NCI-H1436 treated with DMSO at 0.1 percent for 48 hours (cell line): ENCODE data around the gene RAD51B.

Experiments
- DNase-seq: peaks from one replicate; lab custom pipeline; 2025; lab: John Stamatoyannopoulos, UW

Gene RAD51B

DNA sequence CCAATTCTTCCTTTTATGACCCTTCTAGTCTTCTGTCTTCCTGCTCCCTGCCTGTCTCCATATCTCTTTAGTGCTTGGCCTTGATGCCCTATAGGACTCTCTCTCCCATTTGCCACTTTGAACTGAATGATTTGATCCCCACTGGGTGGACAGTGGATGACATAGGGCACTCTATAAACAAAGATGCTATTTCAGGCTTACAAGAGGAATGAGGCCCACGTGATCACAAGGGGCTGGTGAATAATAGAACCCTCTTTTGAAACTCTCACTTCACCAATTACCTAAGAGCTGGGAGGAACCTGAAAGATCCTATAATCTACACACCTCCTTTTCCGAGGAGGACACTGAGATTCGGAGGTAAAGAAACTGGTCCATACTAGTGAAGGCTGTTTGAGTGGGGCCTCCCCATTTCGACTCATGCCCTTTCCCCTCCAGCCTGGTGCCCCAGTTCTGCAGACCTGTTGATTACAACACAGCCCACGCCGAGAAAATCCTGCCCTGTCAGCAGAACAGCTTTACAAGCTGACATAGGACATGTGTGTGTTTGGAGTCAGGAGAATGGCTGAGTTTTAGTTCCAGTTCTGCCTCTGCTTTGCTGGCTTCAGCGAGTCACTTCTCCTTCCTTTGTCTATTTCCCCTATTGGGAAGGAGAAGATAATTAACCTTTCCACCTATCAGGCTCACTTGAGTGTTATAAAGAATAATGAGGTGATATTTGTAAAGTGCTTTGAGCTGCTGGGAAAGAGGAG is 573.0 kb downstream of the RAD51B start:
- DNase-seq, result no peak

DNA sequence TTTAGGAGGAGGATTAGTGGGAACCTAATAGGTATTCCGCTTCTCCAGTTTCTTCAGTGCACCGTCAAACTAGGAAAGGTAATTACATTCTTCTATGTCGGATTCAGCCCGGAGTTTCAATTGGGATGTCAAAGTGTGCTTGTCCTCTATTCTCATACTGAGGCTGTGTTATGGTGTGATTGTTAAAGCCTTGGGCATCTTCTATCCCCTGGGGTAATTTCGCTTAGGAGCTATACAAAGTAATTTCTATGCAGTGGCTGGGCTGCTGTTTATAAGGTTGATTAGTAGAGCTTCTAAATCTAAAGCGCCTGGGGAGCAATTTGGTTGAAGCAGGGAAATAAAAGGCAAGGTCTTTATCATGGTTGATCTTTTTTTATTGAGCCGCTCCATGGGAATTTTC is 573.7 kb downstream of the RAD51B start:
- DNase-seq, result no peak

DNA sequence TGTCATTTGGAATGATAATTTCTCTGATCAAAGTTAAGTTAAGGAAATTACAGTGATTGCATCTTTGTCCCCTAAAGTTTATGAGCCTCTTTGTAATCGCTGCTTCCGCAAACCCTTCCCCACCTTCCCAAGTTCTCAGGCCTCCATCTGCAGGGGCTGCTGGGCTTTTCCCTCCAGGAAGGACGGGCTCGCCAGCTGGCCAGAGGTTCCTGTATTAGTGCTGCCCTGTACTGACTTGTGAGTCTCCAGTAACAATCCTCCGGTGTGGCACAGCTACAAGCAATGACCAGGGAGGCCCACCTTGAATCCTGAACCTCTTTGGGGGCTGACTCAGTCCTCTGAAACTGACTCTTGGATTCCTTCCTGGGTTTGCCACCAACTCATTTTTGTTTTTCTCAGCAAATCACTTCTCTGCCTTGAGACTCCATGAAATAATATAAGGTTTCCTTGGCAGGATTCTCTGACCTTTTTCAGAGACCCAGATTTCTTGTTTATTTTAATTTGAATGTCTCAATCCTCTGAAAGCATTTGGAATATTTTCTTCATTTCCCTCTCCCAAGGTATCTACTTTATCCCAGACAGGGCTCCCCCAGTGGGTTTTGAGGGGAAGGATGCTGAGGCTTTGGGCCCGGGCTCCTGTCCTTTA is 574.7 kb downstream of the RAD51B start:
- no peak for DNase-seq

DNA sequence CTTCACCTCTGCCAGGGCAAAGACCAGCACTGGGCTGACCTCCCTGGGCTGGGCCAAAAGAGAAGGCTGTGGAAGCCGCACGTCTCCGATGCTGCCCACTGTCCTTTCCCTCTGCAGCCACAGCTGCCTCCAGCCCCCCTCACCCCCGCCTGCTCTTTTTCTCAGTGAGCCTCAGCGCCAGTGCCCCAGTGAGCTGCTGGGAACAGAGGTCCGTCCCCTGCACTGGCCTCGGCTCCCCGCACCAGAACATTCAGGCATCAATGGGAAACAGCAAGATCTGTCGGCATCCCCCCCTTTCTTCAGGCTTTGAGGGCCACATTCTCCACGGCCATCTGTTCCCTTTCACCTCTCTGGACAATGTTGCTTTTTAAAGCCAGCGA is 575.2 kb downstream of the RAD51B start:
- DNase-seq, result no peak

DNA sequence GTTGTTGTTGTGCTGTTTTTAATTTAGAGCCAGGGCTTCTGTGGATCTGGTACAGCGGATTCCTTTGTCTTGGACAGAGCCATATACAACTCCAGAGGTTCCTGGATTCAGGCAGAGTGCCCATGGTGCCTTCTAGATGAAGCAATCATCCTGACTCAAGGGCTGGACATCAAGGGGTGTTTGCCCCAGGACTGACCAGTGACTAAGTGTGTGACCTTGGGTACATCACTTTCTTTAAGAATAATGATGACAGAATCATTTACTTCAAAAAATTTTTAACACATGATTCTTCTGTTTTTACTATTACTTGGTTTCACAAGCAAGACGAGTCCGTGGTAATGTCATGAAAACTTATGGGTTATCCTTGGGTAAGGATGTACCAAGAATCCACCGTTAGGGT is 576.0 kb downstream of the RAD51B start:
- no peak for DNase-seq

DNA sequence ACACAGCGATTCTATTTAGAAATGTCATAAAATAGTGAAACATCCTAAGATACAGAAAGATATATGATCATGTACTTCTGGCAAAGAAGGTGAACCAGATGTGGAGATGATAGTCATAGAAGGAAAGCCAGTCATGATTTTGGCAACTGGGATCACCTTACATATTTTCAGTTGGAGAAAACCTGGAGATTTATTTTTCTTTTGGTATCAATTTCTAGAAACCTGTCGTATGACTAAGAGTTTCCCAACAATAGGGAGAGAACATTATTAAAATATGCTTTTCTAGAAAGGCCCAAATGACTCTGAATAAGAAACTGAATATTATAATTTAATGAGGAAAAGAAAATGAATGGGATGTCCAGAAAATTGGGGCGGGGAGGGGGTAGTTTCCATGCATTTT is 576.9 kb downstream of the RAD51B start:
- no peak for DNase-seq

DNA sequence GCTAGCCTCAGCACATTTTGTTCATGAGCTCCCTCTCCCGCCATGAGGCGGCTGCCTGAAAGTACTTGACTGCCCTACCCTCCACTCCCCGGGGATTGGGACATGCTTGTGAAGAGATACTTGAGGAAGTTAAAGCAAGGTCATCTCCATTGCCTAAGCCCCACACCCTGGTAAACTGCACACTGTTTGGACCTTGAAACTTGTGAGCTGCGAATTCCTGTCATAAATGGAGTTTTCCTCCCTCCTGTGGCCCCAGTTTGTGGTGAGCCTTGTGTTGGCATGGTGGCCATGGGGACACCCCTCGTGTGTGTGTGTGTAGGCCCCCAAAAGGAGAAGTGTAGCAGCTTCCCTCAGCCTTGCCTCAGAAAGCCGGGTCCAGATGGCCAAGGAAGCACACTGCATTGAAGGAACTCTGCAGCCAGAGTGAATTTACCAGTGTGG is 577.8 kb downstream of the RAD51B start:
- DNase-seq, result no peak

DNA sequence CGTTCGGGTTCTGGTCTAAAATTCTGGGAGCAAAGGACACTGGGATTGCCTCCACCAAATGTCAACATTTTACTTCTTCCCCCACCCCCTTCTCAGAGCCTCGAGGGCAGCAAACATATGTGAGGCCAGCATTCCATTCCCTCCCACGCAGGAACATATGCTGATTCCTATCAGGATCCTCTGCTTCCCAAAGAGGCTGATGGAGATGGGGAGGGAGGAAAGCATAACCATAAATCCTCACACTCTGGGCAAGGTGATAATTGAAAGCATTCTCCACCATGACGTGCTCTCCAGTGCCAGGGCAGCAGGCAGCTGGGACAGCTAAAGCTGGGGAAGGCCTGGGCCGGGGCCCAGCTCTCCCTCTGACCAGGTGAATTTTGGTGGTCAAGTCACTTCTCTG is 578.2 kb downstream of the RAD51B start:
- no peak for DNase-seq

DNA sequence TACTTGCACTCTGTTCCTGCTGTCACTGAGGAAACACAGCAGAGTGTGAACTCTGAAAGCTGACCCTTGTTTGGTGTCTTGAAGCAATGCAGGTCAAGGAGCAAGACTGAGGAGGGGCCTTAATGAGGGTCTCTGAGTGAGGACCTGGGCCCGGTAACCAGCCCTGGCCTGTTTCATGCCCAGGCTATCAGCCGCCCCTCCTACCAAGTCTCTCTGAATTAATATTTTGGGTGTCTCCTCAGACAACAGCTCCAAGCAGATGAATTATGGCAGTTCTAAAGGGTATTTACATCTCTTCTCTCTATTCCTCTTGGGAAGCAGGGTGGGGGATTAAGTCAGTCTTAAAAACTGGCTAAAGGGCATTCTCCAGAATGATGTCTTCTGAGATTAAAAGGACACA is 578.8 kb downstream of the RAD51B start:
- no peak for DNase-seq

DNA sequence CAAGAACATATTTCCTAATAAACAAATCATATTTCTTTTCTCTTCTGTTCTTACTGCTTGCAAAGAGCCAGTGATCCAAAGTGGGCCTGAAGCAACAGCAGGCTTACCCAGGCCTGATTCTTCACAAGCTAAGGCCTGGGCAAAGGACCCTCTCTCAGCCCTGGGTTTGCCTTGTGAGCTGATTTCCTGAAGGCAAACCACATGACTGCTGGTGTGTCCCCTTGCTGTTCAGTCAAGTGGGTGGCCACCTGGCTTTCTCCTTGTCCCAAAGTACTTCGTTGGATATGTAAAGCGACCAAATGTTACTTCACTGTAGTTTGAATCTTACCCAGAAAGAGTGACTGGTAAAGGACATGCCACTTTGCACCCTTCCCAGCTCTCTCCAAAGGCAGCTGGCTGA is 580.4 kb downstream of the RAD51B start:
- no peak for DNase-seq

DNA sequence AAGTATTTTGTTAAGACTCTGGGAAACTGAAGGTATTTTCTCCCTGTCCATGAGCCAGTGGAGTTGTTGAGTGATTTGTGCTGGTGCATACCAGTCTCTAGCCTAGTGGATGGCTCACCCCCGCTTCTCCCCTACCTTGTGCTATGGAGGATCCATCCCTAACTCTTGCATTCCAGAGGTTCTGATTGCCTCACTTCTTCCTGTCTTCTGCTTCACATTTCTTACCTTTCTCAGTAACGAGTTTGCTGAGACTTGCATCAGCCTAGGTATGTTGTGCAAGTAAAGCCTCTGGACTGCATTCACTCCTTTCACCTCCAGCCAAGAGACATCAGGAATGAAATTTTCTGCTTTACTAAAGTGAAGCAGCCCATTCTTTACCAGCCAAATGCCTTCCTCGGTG is 581.7 kb downstream of the RAD51B start:
- DNase-seq, result no peak

DNA sequence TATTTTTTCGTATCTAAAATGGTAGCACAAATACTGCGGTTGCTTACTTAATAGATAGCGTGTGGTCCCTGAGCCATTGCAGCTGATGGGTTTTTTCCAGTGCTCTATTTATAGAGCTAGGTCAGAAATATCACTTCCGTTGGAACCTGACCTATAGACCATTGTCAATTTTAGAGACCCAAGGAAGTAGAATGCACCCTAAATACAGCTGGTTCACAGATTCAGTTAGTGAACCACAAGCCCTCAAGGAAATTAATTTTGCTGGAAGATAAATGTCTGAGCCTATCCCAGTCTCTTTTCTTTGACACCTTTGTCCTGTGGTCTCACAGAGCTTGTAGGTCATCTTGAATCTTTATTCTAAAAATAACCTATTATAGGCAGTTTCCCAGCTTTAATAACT is 582.3 kb downstream of the RAD51B start:
- DNase-seq, result no peak

DNA sequence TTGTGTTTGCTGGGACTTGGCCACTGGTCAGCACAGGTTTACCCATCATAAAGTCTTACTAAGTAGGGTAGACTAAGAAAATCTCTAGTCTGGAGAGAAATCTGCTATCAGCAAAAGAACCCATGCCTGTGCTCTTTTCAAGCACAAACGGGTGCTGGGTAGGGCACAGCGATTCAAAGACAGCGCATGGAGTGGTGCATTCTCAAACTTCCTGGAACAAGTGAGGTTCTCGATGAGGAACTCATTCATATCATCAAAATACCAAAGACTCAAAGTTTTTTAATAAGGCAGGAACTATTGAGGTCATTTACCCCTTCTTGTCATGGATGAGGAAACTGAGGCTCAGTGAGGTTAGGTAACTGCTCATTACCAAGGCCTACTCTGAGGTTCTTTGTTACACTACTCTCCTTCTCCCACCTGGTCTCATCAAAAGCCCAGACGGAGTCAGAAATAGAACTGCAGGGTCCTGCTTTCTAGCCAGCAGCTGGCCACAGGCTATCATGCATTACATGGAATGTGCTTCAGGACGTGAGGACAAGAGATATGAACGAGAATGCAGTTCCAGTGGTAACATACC is 583.0 kb downstream of the RAD51B start:
- no peak for DNase-seq

DNA sequence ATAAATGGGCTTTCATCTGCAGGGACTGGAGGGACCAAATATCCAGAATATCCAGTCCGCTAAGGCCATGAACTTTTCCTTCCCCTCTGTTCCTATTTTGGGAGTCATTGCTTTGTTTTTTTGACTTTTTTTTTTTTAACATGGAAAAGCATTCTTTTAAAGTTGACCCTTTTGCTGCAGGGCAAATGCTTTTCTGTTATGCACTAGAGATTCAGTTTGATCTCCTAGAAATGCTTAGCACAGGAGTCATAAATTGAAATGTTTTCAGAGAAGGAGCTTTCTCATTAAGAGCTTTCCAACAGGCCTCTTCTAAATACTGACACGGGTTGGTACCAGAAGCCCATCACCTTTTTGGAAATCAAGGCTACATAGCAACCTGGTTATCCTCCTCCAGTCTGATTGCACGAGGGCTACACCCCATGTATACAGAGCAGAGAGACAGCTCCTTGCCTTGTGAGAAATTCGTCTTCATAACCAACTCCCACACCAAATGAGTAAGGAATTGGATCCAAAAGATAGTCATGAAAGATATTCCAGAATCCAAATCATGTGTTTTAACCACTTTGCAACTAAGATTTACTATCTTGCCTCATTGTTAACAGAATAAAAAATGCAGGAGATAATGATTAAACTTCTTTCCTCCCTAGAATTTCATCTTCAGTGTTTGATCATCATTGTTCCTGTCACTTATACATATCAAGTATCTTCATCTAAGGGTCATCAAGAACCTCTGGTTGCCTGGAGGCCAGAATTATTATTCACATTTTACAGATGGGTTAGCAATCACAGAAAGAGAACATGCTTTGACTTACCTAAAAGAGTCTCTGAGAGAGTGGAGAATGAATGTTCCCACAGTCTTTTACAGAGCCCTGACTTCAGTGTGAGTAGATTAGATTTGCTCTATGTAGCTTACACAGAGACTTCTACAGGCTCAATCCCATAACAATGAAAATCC is 583.9 kb downstream of the RAD51B start:
- DNase-seq, result no peak

DNA sequence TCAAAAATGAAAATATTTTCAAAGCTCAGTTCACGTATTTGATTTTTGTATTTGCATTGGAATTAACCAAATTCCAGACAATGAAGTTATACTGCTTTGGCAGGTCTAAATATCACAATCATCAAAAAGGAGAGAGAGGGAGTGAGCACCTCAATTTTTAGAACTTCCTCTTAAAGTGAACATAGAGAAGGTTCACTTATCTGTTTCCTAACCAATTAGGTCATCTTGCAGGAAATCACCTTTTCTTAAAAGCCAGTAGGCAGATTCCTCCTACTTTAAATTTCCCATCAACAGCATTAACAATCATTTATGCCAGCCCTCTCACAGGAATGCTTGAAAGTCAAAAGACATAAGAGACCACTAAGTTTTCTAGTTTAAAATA is 584.6 kb downstream of the RAD51B start:
- DNase-seq, result no peak

DNA sequence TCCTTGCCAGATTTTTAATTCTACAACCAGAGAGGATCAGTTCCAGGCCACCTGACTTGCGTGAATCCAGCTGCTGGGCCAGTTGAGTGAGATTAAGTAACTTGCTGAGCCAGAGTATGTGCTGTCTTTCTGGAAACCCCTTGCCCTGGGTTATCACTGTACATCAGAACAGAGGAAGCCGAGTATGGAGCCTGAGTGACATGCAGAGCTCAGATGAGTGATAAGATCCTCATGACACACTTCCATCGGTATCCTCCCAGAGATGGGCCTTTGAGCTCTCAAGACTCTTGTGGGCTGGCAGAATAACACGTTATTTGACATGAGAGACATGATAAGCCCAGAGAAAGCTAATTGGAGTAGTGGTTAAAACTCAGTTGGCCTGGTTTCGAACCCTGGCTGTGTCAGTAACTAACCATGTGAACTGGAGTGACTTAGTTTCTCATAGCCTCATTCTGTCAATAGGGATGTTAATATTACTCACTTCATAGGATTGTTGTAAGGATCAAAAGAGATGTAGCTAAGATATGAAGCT is 585.1 kb downstream of the RAD51B start:
- no peak for DNase-seq

DNA sequence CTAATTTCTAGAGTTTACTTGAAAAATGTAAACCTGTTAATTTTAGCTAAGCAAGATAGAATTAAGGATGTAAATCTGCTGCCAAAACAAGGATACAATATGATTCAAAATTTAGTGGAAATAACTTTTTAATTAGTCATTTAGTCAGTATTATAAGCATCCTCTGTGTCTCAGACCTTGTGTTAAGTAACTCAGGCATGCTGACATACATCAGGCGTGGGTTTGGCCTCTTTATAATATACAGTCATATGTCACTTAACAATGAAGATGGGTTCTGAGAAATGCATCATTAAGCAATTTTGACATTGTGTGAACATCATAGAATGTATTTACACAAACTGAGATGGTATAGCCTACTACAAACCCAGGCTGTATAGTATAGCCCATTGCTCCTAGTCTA is 586.4 kb downstream of the RAD51B start:
- no peak for DNase-seq

DNA sequence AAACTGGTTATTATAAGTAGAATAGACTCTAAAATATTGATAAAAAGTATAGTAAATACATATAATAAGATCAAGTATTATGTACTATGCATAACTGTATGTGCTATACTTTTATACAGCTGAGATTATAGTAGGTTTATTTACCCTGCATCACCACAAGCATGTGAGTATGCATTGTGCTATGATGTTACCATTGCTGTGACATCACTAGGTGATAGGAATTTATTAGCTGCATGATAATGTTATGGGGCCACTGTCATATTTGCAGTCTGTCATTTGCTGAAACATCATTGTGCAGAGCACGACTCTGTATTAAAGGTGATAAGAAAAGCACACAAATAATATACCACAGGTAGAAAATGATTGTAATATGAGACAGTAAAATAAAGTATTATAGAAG is 587.7 kb downstream of the RAD51B start:
- no peak for DNase-seq

DNA sequence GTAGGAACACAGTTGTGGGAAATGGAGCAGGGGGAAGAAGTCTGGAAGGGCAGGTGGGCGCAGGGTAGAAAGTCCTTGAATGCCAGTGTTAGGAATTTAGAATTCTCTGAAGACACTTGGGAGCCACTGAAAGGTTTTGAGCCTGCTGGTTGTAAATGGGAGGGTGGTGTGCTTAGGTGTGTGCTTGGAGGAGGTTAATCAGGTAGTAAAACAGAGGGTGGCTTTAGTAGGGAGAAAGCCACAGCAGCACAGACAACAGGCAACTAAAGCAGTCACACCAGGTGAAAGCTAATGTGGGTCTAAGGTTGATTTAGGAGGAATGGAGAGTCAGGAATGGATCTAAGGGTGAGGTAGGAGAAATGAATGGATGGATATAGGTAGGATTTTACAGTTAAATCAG is 588.2 kb downstream of the RAD51B start:
- no peak for DNase-seq

DNA sequence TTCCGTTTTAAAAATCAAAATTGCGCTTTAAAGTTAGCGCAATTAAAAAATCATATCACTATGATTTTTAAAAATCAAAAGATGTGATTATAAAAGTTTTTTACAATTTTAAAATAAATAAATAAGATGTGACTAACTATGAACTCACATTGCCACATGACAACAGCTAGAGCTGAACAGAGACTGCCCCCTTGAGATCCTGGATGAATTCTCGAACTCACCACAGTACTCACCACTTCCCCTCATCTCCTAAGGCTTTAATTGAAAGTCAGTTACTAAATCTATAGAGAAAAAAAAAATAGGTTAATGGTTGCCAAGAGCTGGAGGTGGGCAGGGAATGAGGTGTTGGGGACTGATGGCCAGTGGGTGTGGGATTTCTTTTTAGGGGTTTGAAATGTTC is 589.1 kb downstream of the RAD51B start:
- no peak for DNase-seq

DNA sequence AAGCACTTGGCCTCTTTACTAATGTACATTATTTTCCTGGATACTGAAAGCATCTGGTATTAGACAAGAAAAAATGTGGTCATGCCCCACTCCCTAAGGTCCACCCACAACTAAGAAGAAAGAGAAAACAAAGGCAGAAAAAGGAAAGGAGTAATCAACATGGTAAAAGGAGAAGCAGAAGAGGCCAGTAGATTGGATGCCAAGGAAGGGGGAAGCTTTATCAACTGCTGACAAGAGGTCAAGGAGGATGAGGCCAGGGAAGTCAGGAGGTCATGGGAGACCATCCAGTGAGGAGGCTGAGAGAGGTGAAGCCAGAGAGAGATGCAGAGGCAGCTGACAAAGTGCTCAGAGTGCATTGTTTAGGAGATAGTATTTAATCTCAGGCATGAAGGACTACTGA is 589.8 kb downstream of the RAD51B start:
- no peak for DNase-seq
